ENCODE results near the gene TNFRSF1B.

DNA sequence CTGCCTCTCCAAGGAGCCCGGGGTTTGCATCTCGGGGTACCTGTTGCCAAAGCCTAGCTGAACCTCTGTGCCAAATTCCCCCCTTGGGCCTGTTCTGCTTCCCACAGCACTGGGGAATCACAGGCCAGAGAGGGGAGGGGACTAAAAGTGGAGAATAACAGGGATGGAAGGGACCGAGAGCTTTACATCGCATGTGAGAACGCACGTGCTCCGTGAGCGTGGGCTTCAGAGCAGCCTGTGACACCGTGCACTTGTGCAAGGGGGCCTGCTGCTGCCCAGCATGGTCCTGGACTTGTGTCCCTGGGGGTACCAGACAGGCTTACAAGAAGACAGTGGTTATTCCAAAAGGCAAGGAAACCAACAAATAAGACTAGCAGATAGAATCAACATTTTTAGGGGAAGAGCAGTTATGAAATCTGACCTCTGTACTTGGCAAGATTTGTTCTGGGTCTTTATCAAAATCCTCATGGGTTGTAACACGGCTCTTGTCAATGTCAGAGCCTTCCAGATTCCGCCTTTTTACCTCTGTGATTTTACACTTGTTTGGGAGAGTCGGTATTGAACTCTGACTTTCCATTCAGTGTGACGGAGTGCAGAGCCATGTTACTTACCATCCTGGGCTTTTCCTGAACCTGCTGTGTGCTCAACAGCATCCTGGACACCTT is 36.2 kb upstream of the TNFRSF1B start:
- TF ChIP-seq CTCF (IDR thresholded peaks at IDR 0.05) = no peak
- no peak for TF ChIP-seq POLR2A (IDR thresholded peaks at IDR 0.05)

All from uterus (tissue), 2 donors.